H1 (cell line): ENCODE measurements around the gene OTUD5. TPM values are rescaled to one million over a fixed set of nuclear protein-coding genes. Genes with fewer than 3 reads are reported as not detected.
A peak's percentile ranks its signal among the peaks of the same experiment; 100 is the strongest.

Experiments
- CTCF ChIA-PET: fragments of 300-600 bp; sonication (Branson Sonifier 250); formaldehyde crosslinking; loops from one replicate; lab custom pipeline; 2021; ENCODE audit not compliant: partially characterized antibody; lab: Charles Lee
- POLR2A ChIA-PET: fragments of 300-600 bp; sonication (Branson Sonifier 250); formaldehyde crosslinking; loops from one replicate; lab custom pipeline; 2021; ENCODE audit warnings: inconsistent platforms; ENCODE audit not compliant: partially characterized antibody; lab: Charles Lee
- DNase-seq, 2 experiments: peaks; one replicate each; pipeline versions ENCODE4 v3.0.0 to v3.0.0-alpha.2; 2010 to 2022; ENCODE audit warnings: low spot score in 2 of 2, low read depth in 1 of 2, mixed read lengths in 1 of 2
- FAIRE-seq: peaks from 2 replicates; lab custom pipeline; 2011; peaks lifted over from hg19 to GRCh38; lab: Jason Lieb, UNC
- H2AFZ ChIP-seq: 2 replicates; pipeline ENCODE4 v1.8.1; 2012; ENCODE audit warnings: low read length, inconsistent platforms
- H2AK5ac ChIP-seq: 2 replicates; pipeline ENCODE4 v1.6.1; 2013; ENCODE audit warnings: low read depth, low read length
- H2BK120ac ChIP-seq: replicated peaks from 2 replicates; pipeline ENCODE3; 2013; ENCODE audit warnings: low read depth, low read length, inconsistent platforms
- H2BK12ac ChIP-seq: 2 replicates; pipeline ENCODE4 v1.6.1; 2013; ENCODE audit warnings: low read depth, low read length
- H2BK15ac ChIP-seq: 2 replicates; pipeline ENCODE4 v1.6.1; 2013; ENCODE audit warnings: low read length
- H2BK20ac ChIP-seq: 2 replicates; pipeline ENCODE4 v1.6.1; 2013; ENCODE audit warnings: low read length
- H2BK5ac ChIP-seq: 2 replicates; pipeline ENCODE4 v1.6.1; 2013; ENCODE audit warnings: low read depth, low read length
- H3K14ac ChIP-seq: 2 replicates; pipeline ENCODE4 v1.6.1; 2013; ENCODE audit warnings: inconsistent platforms; ENCODE audit not compliant: insufficient read length
- H3K18ac ChIP-seq: 2 replicates; pipeline ENCODE4 v1.6.1; 2013; ENCODE audit warnings: low read length; ENCODE audit errors: extremely low read depth
- H3K23ac ChIP-seq: 2 replicates; pipeline ENCODE4 v1.6.1; 2013; ENCODE audit warnings: inconsistent platforms; ENCODE audit not compliant: insufficient read length
- H3K23me2 ChIP-seq: 2 replicates; pipeline ENCODE4 v1.6.1; 2013; ENCODE audit warnings: low read depth, low read length
- H3K27ac ChIP-seq: 2 replicates; pipeline ENCODE4 v1.6.1; 2011; ENCODE audit warnings: low read depth, low read length, inconsistent platforms
- H3K27me3 ChIP-seq, 4 experiments: replicated peaks in 1 of 4; 1 replicate in 1 of 4; 2 replicates in 3 of 4; pipeline versions ENCODE4 v1.6.1 to v1.8.1; 2011 to 2013; ENCODE audit warnings: low read length in 3 of 4, mild to moderate bottlenecking in 3 of 4, inconsistent platforms in 2 of 4, mixed read lengths in 2 of 4, moderate library complexity in 1 of 4; ENCODE audit not compliant: control insufficient read depth in 3 of 4, insufficient read depth in 3 of 4; ENCODE audit errors: extremely low read depth in 1 of 4
- H3K36me3 ChIP-seq, 4 experiments: 2 replicates each; pipeline versions ENCODE4 v1.6.1 to v1.8.1; 2011 to 2013; ENCODE audit warnings: mild to moderate bottlenecking in 4 of 4, low read length in 3 of 4, moderate library complexity in 2 of 4, control low read depth in 1 of 4, inconsistent platforms in 1 of 4; ENCODE audit not compliant: insufficient read depth in 4 of 4, control insufficient read depth in 2 of 4
- H3K4ac ChIP-seq: replicated peaks from 2 replicates; pipeline ENCODE3; 2013; ENCODE audit warnings: low read length, low read depth, mixed read lengths, inconsistent platforms; ENCODE audit not compliant: insufficient read length
- H3K4me1 ChIP-seq, 4 experiments: replicated peaks in 1 of 4; 1 replicate in 1 of 4; 2 replicates in 3 of 4; pipeline versions ENCODE4 v1.6.1 to v1.8.1; 2011 to 2013; ENCODE audit warnings: low read length in 3 of 4, inconsistent platforms in 2 of 4, mixed read lengths in 1 of 4; ENCODE audit not compliant: insufficient read depth in 4 of 4, control insufficient read depth in 3 of 4
- H3K4me2 ChIP-seq, 2 experiments: 2 replicates each; pipeline versions ENCODE4 v1.6.1 to v1.8.1; 2011 to 2013; ENCODE audit warnings: low read depth in 2 of 2, low read length in 2 of 2, control low read depth in 1 of 2, inconsistent platforms in 1 of 2, mild to moderate bottlenecking in 1 of 2; ENCODE audit not compliant: insufficient read depth in 1 of 2
- H3K4me3 ChIP-seq, 4 experiments: fragments of 200-600, 300-600 bp in 1 of 4; sonication (generic), shearing (Covaris generic), sonication (Bioruptor Twin) in 1 of 4; 2 replicates each; pipeline versions ENCODE4 v1.5.1 to v1.8.1; 2011 to 2016; ENCODE audit warnings: low read length in 4 of 4, low read depth in 3 of 4, control low read depth in 2 of 4, inconsistent platforms in 2 of 4, mild to moderate bottlenecking in 2 of 4, mixed read lengths in 1 of 4, moderate library complexity in 1 of 4; ENCODE audit not compliant: insufficient read depth in 2 of 4; ENCODE audit errors: extremely low read depth in 1 of 4
- H3K56ac ChIP-seq: replicated peaks from 2 replicates; pipeline ENCODE3; 2013; ENCODE audit warnings: low read depth, mild to moderate bottlenecking, mixed read lengths, low read length, inconsistent platforms; ENCODE audit not compliant: insufficient read length
- H3K79me1 ChIP-seq: 2 replicates; pipeline ENCODE4 v1.6.1; 2013; ENCODE audit warnings: low read depth, low read length, control low read depth
- H3K79me2 ChIP-seq, 2 experiments: 2 replicates each; pipeline versions ENCODE4 v1.6.1 to v1.8.1; 2012 to 2013; ENCODE audit warnings: low read length in 2 of 2, mild to moderate bottlenecking in 2 of 2, inconsistent platforms in 1 of 2; ENCODE audit not compliant: insufficient read depth in 2 of 2, control insufficient read depth in 1 of 2
- H3K9ac ChIP-seq, 4 experiments: replicated peaks in 1 of 4; 1 replicate in 1 of 4; 2 replicates in 3 of 4; pipeline versions ENCODE4 v1.6.1 to v1.8.1; 2011 to 2013; ENCODE audit warnings: low read depth in 3 of 4, low read length in 3 of 4, control low read depth in 2 of 4, mild to moderate bottlenecking in 2 of 4, moderate library complexity in 2 of 4, inconsistent platforms in 1 of 4; ENCODE audit errors: extremely low read depth in 1 of 4
- H3K9me3 ChIP-seq, 2 experiments: 2 replicates each; pipeline versions ENCODE4 v1.6.1 to v1.8.1; 2012 to 2013; ENCODE audit warnings: mild to moderate bottlenecking in 2 of 2, moderate library complexity in 2 of 2, control low read depth in 1 of 2, inconsistent platforms in 1 of 2, low read depth in 1 of 2, low read length in 1 of 2, mixed read lengths in 1 of 2; ENCODE audit not compliant: insufficient read depth in 2 of 2
- H4K20me1 ChIP-seq, 2 experiments: replicated peaks in 1 of 2; 2 replicates each; pipeline versions ENCODE3 to v1.8.1; 2011 to 2013; ENCODE audit warnings: inconsistent platforms in 2 of 2, low read length in 2 of 2, mild to moderate bottlenecking in 1 of 2; ENCODE audit not compliant: insufficient read depth in 2 of 2, control insufficient read depth in 1 of 2
- H4K5ac ChIP-seq: 2 replicates; pipeline ENCODE4 v1.6.1; 2013; ENCODE audit warnings: low read length, low read depth, mixed read lengths, inconsistent platforms; ENCODE audit not compliant: insufficient read length
- H4K8ac ChIP-seq: 2 replicates; pipeline ENCODE4 v1.8.0; 2013; ENCODE audit warnings: mild to moderate bottlenecking, moderate library complexity, low read length, inconsistent platforms; ENCODE audit not compliant: insufficient read depth; ENCODE audit errors: extremely low read depth
- H4K91ac ChIP-seq: replicated peaks from 2 replicates; pipeline ENCODE3; 2013; ENCODE audit warnings: low read length, mixed read lengths, inconsistent platforms; ENCODE audit not compliant: insufficient read length
- BACH1 ChIP-seq: IDR thresholded peaks from 2 replicates; pipeline ENCODE4 v1.6.1; 2012; ENCODE audit warnings: low read length, improper control_type of control experiment
- POU5F1 ChIP-seq: IDR thresholded peaks from 2 replicates; pipeline ENCODE4 v1.6.1; 2011; ENCODE audit warnings: low read depth, mild to moderate bottlenecking, low read length, moderate library complexity
- WGBS, 2 experiments: shearing (Covaris generic) in 1 of 2; methylation state at CpG; one replicate each; pipeline versions ENCODE4 v1.1.6 to v1.1.7; 2013 to 2015; ENCODE audit warnings: low lambda C conversion rate in 2 of 2, mixed read lengths in 2 of 2, inconsistent platforms in 1 of 2, low coverage in 1 of 2, missing lambda C conversion rate in 1 of 2; ENCODE audit not compliant: insufficient replicate concordance in 2 of 2, insufficient coverage in 1 of 2, insufficient read length in 1 of 2; ENCODE audit errors: extremely low coverage in 1 of 2, missing lambda C conversion rate in 1 of 2; 5-methylcytosine and 5-hydroxymethylcytosine counted together
- polyA plus RNA-seq, 7 experiments: library from polyadenylated mRNA; depleted of rRNA in 3 of 7; stranded (reverse) in 5 of 7; unstranded in 2 of 7; fragments of >200 nt in 5 of 7; fragments of 200-250 nt in 2 of 7; gene quantifications; 1 replicate in 5 of 7; 2 replicates in 1 of 7; 4 replicates in 1 of 7; pipeline versions ENCODE4 v1.2.1 to v1.2.3, GENCODE V29; 2011 to 2013; ENCODE audit warnings: missing spikeins in 2 of 7, mixed read lengths in 2 of 7
- total RNA-seq: library from RNA; stranded (reverse); fragmentation: NEBNext Ultra II Directional; extraction: Animal tissue kit (Norgen Biotek cat#: 25700); gene quantifications from 2 replicates; pipeline ENCODE4 v1.2.1, GENCODE V29; 2021

The OTUD5 gene
- total and polyA plus RNA-seq, 2 of the 8 experiments (the other 6 are each of a cell fraction or from before 2014, with no cell fraction given): 46.3 to 53.5 TPM

DNA sequence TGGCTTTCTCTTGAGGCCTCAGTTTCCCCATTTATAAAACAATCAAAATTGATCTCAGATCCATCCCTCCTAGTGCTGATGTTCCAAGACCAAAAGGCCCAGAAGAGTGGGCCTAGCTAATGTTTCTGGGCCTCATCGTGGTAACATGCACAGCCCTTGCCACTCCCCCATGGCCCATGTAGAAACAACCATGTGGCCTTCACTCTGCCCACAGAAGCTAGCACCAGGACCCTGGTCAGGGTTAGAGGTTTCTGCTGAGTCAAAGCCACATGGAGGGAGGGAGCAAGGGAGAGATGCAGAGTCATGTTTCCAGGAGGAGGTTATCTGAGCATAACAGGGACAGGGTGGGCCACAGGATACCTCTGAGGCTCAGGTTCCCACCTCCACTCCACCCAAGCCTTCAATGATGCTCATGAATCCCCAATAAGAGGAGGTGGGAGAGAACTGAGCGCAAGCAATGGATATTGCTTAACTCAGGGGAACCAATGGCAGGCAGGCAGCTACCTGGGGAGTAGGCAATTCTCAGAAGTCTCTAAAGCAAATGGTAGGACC is 16.9 kb downstream of the OTUD5 start:
- Histone ChIP-seq H2AK5ac (no peak overlapping the region), H3K79me2 (peaks cover 0 to 70% of the 10 kb centered on the region in 2 experiments; a peak in 2 of 4 replicates), H3K79me1 (no peaks in the 10 kb centered on the region), H3K27me3 (no peaks in the 10 kb centered on the region), H3K4me3 (no peak overlapping the region), H3K9me3 (no peaks in the 10 kb centered on the region), H4K20me1 (peaks cover 0 to 4% of the 10 kb centered on the region in 2 experiments), H4K5ac (no peak overlapping the region), H2BK5ac (no peak overlapping the region), H3K9ac (no peak overlapping the region), H3K56ac (no peak overlapping the region), H3K4me2 (no peak overlapping the region), H2BK12ac (no peak overlapping the region), H3K14ac (no peak overlapping the region), H3K4me1 (peaks cover 0 to 12% (median 3%) of the 10 kb centered on the region in 4 experiments; a peak in 6 of 7 replicates), H3K18ac (no peak overlapping the region), H3K27ac (no peak overlapping the region), H3K23ac (no peak overlapping the region), H3K36me3 (peaks cover 0 to 6% (median 0%) of the 10 kb centered on the region in 4 experiments; a peak in 4 of 8 replicates), H2AFZ (no peak overlapping the region), H3K23me2 (no peaks in the 10 kb centered on the region; the same call in 1 of the 2 replicates), H2BK20ac (no peak overlapping the region), H4K91ac (no peak overlapping the region), H4K8ac (no peak overlapping the region), H2BK15ac (no peak overlapping the region), H3K4ac (no peak overlapping the region), H2BK120ac (no peak overlapping the region)
- FAIRE-seq (no peak), DNase-seq (no peak)
- TF ChIP-seq BACH1 (peak; percentile 75; the same call in 1 of the 2 replicates), POU5F1 (no peak)
- 100% methylated on average over 1 of the region's 2 CpGs; no CpG with 5 or more reads in 1 of the 2 experiments for WGBS, 2 experiments
- ChIA-PET POLR2A (interaction anchor here (1.4 to 21.5 kb wide), 2 partner anchors 25 to 42 kb away, joined by 6 to 572 read pairs; partner anchors contain the start of genes PIM2, PQBP1, SLC35A2 and TIMM17B), CTCF (interaction anchor here (0.6 to 2.9 kb wide), 6 partner anchors 8 to 264 kb away, joined by 3 to 13 read pairs (median 4); no protein-coding TSS in a partner anchor)
